Uterus (tissue), 2 donors: ENCODE data around the gene CLDN20.

ENCODE experiments used
- POLR2A ChIP-seq, 2 donors: fragments of 450-650 bp; IDR thresholded peaks; one replicate each; pipeline ENCODE4 v1.6.1; 2016; ENCODE audit warnings: antibody characterized with exemption in 2 of 2, mild to moderate bottlenecking in 1 of 2, moderate library complexity in 1 of 2
- TF ChIP-seq, protein P1 (sequence below), 4 experiments: fragments of 200-600 bp in 2 of 4; fragments of 450-650 bp in 2 of 4; sonication (generic) in 2 of 4; IDR thresholded peaks; one replicate each; pipeline ENCODE4 v1.5.1; 2016 to 2019; ENCODE audit warnings: antibody characterized with exemption in 4 of 4, mild to moderate bottlenecking in 2 of 4, moderate library complexity in 1 of 4

DNA sequence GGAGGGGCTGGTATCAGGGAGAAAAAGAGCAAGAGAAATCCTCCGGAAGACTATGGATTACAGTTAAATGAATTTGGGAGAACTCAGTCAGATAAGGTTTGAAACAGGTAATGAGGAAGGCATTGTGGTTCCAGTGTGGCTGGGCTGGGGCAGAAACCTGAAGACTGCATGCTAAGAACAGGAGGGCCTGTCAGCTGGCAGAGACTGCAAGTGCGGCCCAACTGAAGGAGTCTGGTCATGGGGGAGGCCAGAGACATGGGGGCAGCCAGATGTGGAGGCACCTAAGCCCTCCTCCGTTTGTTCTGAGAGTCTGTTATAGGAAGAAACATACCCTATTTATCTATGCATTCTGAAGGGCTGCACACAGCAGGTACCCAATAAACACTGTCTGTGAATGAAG lies 33.9 kb downstream of the CLDN20 start:
- TF ChIP-seq, protein P1, sequence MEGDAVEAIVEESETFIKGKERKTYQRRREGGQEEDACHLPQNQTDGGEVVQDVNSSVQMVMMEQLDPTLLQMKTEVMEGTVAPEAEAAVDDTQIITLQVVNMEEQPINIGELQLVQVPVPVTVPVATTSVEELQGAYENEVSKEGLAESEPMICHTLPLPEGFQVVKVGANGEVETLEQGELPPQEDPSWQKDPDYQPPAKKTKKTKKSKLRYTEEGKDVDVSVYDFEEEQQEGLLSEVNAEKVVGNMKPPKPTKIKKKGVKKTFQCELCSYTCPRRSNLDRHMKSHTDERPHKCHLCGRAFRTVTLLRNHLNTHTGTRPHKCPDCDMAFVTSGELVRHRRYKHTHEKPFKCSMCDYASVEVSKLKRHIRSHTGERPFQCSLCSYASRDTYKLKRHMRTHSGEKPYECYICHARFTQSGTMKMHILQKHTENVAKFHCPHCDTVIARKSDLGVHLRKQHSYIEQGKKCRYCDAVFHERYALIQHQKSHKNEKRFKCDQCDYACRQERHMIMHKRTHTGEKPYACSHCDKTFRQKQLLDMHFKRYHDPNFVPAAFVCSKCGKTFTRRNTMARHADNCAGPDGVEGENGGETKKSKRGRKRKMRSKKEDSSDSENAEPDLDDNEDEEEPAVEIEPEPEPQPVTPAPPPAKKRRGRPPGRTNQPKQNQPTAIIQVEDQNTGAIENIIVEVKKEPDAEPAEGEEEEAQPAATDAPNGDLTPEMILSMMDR (IDR thresholded peaks at IDR 0.05), result no peak
- no peak for TF ChIP-seq POLR2A (IDR thresholded peaks at IDR 0.05)
